PC-3 (cell line): ENCODE results near the gene TARP.

Experiments
- CTCF ChIP-seq: fragments of 300-600 bp; sonication (generic); conservative IDR thresholded peaks from 2 replicates; pipeline ENCODE4 v1.5.1; 2017; ENCODE audit warnings: antibody characterized with exemption, low read depth, mild to moderate bottlenecking, low read length
- EZH2 ChIP-seq: fragments of 300-600 bp; sonication (generic); IDR thresholded peaks from one replicate; pipeline ENCODE4 v1.6.1; 2017; ENCODE audit warnings: antibody characterized with exemption, mild to moderate bottlenecking, low read length; ENCODE audit not compliant: unreplicated experiment

GRCh38 chr7:38257350-38257677 lies 16.1 kb downstream of the TARP start:
- no peak for TF ChIP-seq EZH2
- TF ChIP-seq CTCF: no peak
